Calu3 (cell line): ENCODE data around the gene SAMD15. TPM values are rescaled to one million over a fixed set of nuclear protein-coding genes. Genes with fewer than 3 reads are reported as not detected.

Experiments
- BruUV-seq: library from RNA; stranded (reverse); fragments of 400-500 nt; replicated peaks from 2 replicates; lab custom pipeline; 2021; lab: Mats Ljungman, UMichigan
- CTCF ChIA-PET: fragments of 300-600 bp; sonication (Branson Sonifier 250); formaldehyde crosslinking; loops from one replicate; lab custom pipeline; 2022; ENCODE audit warnings: antibody characterized with exemption; lab: Charles Lee
- DNase-seq: peaks from one replicate; pipeline ENCODE4 v3.0.0; 2022
- H3K27ac Mint-ChIP-seq: one replicate; pipeline ENCODE4 v1.8.0; 2022; ENCODE audit warnings: mixed read lengths; ENCODE audit not compliant: unreplicated experiment
- H3K27me3 Mint-ChIP-seq: one replicate; pipeline ENCODE4 v1.8.0; 2022; ENCODE audit warnings: mixed read lengths; ENCODE audit not compliant: unreplicated experiment
- H3K36me3 Mint-ChIP-seq: one replicate; pipeline ENCODE4 v1.8.0; 2022; ENCODE audit warnings: mild to moderate bottlenecking, moderate library complexity, mixed read lengths; ENCODE audit not compliant: insufficient read depth, unreplicated experiment
- H3K4me1 Mint-ChIP-seq: one replicate; pipeline ENCODE4 v1.8.0; 2022; ENCODE audit warnings: mild to moderate bottlenecking, low read depth, mixed read lengths; ENCODE audit not compliant: unreplicated experiment
- H3K4me3 Mint-ChIP-seq: one replicate; pipeline ENCODE4 v1.8.0; 2022; ENCODE audit warnings: mild to moderate bottlenecking, low read depth, moderate library complexity, mixed read lengths; ENCODE audit not compliant: unreplicated experiment
- H3K9me3 Mint-ChIP-seq: one replicate; pipeline ENCODE4 v1.8.0; 2022; ENCODE audit warnings: low read depth, mixed read lengths; ENCODE audit not compliant: unreplicated experiment
- CTCF ChIP-seq: fragments of 200-600 bp; IDR thresholded peaks from one replicate; pipeline ENCODE4 v1.8.0; 2022; ENCODE audit warnings: antibody characterized with exemption; ENCODE audit not compliant: unreplicated experiment
- intact Hi-C: fragments of 100-400 bp; cut with micrococcal nuclease; formaldehyde crosslinking; loops from one replicate; pipeline ENCODE4 v1.10.0; 2022; ENCODE audit not compliant: unreplicated experiment
- total RNA-seq: library from RNA; stranded (reverse); gene quantifications from 2 replicates; pipeline ENCODE4 v1.2.3, GENCODE V29; 2022

Gene SAMD15
- total RNA-seq, 1 experiment from 2014 or later = 0.52 TPM

GRCh38 chr14:77426396-77426795 is 49.2 kb downstream of the SAMD15 start:
- DNase-seq = no peak
- Mint-ChIP-seq H3K27ac (no peak overlapping the region), H3K27me3 (no peaks in the 10 kb centered on the region), H3K4me1 (peaks cover 8% of the 10 kb centered on the region), H3K4me3 (no peak overlapping the region), H3K9me3 (no peaks in the 10 kb centered on the region), H3K36me3 (peaks cover 23% of the 10 kb centered on the region)
- TF ChIP-seq CTCF = no peak
- BruUV-seq = no TSS peak
- CTCF ChIA-PET = no interaction called here
- intact Hi-C loops = no loop called here

GRCh38 chr14:77436042-77436441 is 58.9 kb downstream of the SAMD15 start:
- BruUV-seq = no TSS peak
- no peak for DNase-seq
- Mint-ChIP-seq H3K4me1 (no peaks in the 10 kb centered on the region), H3K27me3 (no peaks in the 10 kb centered on the region), H3K4me3 (no peak overlapping the region), H3K36me3 (peaks cover 26% of the 10 kb centered on the region), H3K9me3 (no peaks in the 10 kb centered on the region), H3K27ac (no peak overlapping the region)
- intact Hi-C loops = no loop called here
- CTCF ChIA-PET = no interaction called here
- TF ChIP-seq CTCF = no peak

GRCh38 chr14:77438596-77438995 is 61.4 kb downstream of the SAMD15 start:
- CTCF ChIA-PET = no interaction called here
- Mint-ChIP-seq H3K27me3 (no peaks in the 10 kb centered on the region), H3K9me3 (no peaks in the 10 kb centered on the region), H3K36me3 (peaks cover 26% of the 10 kb centered on the region), H3K4me1 (no peaks in the 10 kb centered on the region), H3K4me3 (no peak overlapping the region), H3K27ac (no peak overlapping the region)
- intact Hi-C loops = no loop called here
- no peak for DNase-seq
- no peak for TF ChIP-seq CTCF
- no TSS peak for BruUV-seq

GRCh38 chr14:77439861-77440260 is 62.7 kb downstream of the SAMD15 start:
- DNase-seq = no peak
- intact Hi-C loops = no loop called here
- H3K4me1 Mint-ChIP-seq = no peaks in the 10 kb centered on the region
- H3K27ac Mint-ChIP-seq = no peak overlapping the region
- no peak overlapping the region for H3K4me3 Mint-ChIP-seq
- no peaks in the 10 kb centered on the region for H3K9me3 Mint-ChIP-seq
- CTCF ChIA-PET = no interaction called here
- BruUV-seq = no TSS peak
- no peak for TF ChIP-seq CTCF
- peaks cover 19% of the 10 kb centered on the region for H3K36me3 Mint-ChIP-seq
- no peaks in the 10 kb centered on the region for H3K27me3 Mint-ChIP-seq

Other genes starting within 250 kb of the SAMD15 start
- gene ZDHHC22, start 235.6 kb upstream of the SAMD15 start, total RNA-seq = not detected in 2 replicates
- gene TMEM63C, start 195.6 kb upstream of the SAMD15 start, total RNA-seq = 1.1 and 2.1 TPM in 2 replicates
- not detected in 2 replicates for gene NGB, start 106.2 kb upstream of the SAMD15 start, total RNA-seq
- gene POMT2, start 56.5 kb upstream of the SAMD15 start, total RNA-seq = 21.7 and 22.9 TPM in 2 replicates
- 14.2 and 14.7 TPM in 2 replicates for gene GSTZ1, start 56.3 kb upstream of the SAMD15 start, total RNA-seq
- gene TMED8, start 285 bp upstream of the SAMD15 start, total RNA-seq = 9.4 and 10.4 TPM in 2 replicates
- gene NOXRED1, start 46.1 kb downstream of the SAMD15 start, total RNA-seq = 1.2 and 1.6 TPM in 2 replicates
- 19.3 and 19.4 TPM in 2 replicates for gene VIPAS39, start 80.2 kb downstream of the SAMD15 start, total RNA-seq
- 287 and 313 TPM in 2 replicates for gene AHSA1, start 80.7 kb downstream of the SAMD15 start, total RNA-seq
- not detected in 2 replicates for gene ISM2, start 121.4 kb downstream of the SAMD15 start, total RNA-seq
- gene SPTLC2, start 239.3 kb downstream of the SAMD15 start, total RNA-seq = 45.5 and 45.9 TPM in 2 replicates